T-cell (primary cell): ENCODE data around the gene KCNE2. TPM values are rescaled to one million over a fixed set of nuclear protein-coding genes. Genes with fewer than 3 reads are reported as not detected.

Source experiments
- ATAC-seq, 4 experiments: fragments of 200-7000 bp in 3 of 4; fragments of 150-1000 bp in 1 of 4; cut with Tn5 transposase; replicated peaks in 1 of 4; 1 replicate in 3 of 4; 2 replicates in 1 of 4; pipeline ENCODE4 v1.10.0; 2021; ENCODE audit warnings: moderate library complexity in 3 of 4, mild to moderate bottlenecking in 2 of 4, moderate number of reproducible peaks in 1 of 4
- CTCF ChIA-PET, 2 donors: fragments of 300-600 bp; sonication (Branson Sonifier 250); formaldehyde crosslinking; loops; one replicate each; lab custom pipeline; 2022; ENCODE audit warnings: antibody characterized with exemption in 2 of 2; lab: Charles Lee
- POLR2A ChIA-PET, 2 donors: fragments of 300-600 bp; sonication (Branson Sonifier 250); formaldehyde crosslinking; loops; one replicate each; lab custom pipeline; 2022; ENCODE audit warnings: antibody characterized with exemption in 2 of 2; lab: Charles Lee
- DNase-seq, 35 experiments: peaks; one replicate each; pipeline versions ENCODE4 v3.0.0 to v3.0.0-alpha.2; 2013 to 2023
- H3K27ac ChIP-seq: one replicate; pipeline ENCODE4 v1.5.1; 2013; ENCODE audit warnings: low read length
- H3K27me3 ChIP-seq, 2 experiments: replicated peaks in 1 of 2; 1 replicate in 1 of 2; 2 replicates in 1 of 2; pipeline versions ENCODE4 v1.6.1 to v1.7.0; 2013; ENCODE audit warnings: low read length in 1 of 2, mixed read lengths in 1 of 2; ENCODE audit not compliant: control insufficient read depth in 2 of 2, insufficient read depth in 2 of 2; ENCODE audit errors: extremely low read depth in 1 of 2
- H3K36me3 ChIP-seq, 2 donors: 1 replicate in 1 of 2; 2 replicates in 1 of 2; pipeline versions ENCODE4 v1.6.1 to v1.7.0; 2013; ENCODE audit warnings: low read length in 1 of 2; ENCODE audit not compliant: control insufficient read depth in 2 of 2, insufficient read depth in 1 of 2; ENCODE audit errors: extremely low read depth in 1 of 2
- H3K4me1 ChIP-seq, 2 experiments: 1 replicate in 1 of 2; 2 replicates in 1 of 2; pipeline versions ENCODE4 v1.6.1 to v1.7.0; 2013; ENCODE audit warnings: low read length in 2 of 2, mixed read lengths in 1 of 2; ENCODE audit not compliant: insufficient read depth in 2 of 2, control insufficient read depth in 1 of 2; ENCODE audit errors: extremely low read depth in 1 of 2
- H3K4me3 ChIP-seq, 2 donors: 1 replicate in 1 of 2; 2 replicates in 1 of 2; pipeline versions ENCODE4 v1.5.1 to v1.7.0; 2013; ENCODE audit warnings: mild to moderate bottlenecking in 2 of 2, low read length in 1 of 2, moderate library complexity in 1 of 2; ENCODE audit not compliant: control insufficient read depth in 1 of 2; ENCODE audit errors: extremely low read depth in 1 of 2
- H3K9me3 ChIP-seq: 2 replicates; pipeline ENCODE4 v1.7.0; 2013
- H3K27ac Mint-ChIP-seq, 2 donors: one replicate each; pipeline ENCODE4 v1.8.0; 2020 to 2021; ENCODE audit warnings: mild to moderate bottlenecking in 2 of 2, mixed read lengths in 2 of 2
- H3K27me3 Mint-ChIP-seq, 2 donors: one replicate each; pipeline ENCODE4 v1.8.0; 2021 to 2022; ENCODE audit warnings: mixed read lengths in 2 of 2
- H3K36me3 Mint-ChIP-seq: one replicate; pipeline ENCODE4 v1.8.0; 2021; ENCODE audit warnings: mixed read lengths
- H3K4me1 Mint-ChIP-seq, 3 donors: one replicate each; pipeline ENCODE4 v1.8.0; 2020 to 2022; ENCODE audit warnings: mixed read lengths in 3 of 3, mild to moderate bottlenecking in 1 of 3
- H3K4me3 Mint-ChIP-seq, 3 donors: one replicate each; pipeline ENCODE4 v1.8.0; 2020 to 2022; ENCODE audit warnings: mild to moderate bottlenecking in 3 of 3, mixed read lengths in 3 of 3, moderate library complexity in 3 of 3
- H3K9me3 Mint-ChIP-seq, 3 donors: one replicate each; pipeline ENCODE4 v1.8.0; 2020 to 2022; ENCODE audit warnings: mixed read lengths in 3 of 3
- WGBS: methylation state at CpG from one replicate; pipeline ENCODE4 v1.1.5; 2013; ENCODE audit warnings: missing lambda C conversion rate; ENCODE audit not compliant: insufficient coverage; 5-methylcytosine and 5-hydroxymethylcytosine counted together
- total RNA-seq, 35 experiments: library from RNA in 6 of 35; stranded (reverse) in 6 of 35; fragments of 120-200 nt in 1 of 35; gene quantifications; one replicate each; pipeline versions ENCODE4 v1.2.1 to v1.2.4 and lab custom pipeline; 2013 to 2026

KCNE2 gene
- total RNA-seq, 5 donors from 2014 or later (not counting 1 experiment from before 2014, with no cell fraction given) = 0.25 TPM; not detected in 4

- ATAC-seq = no peak
- H3K27ac Mint-ChIP-seq = no peak overlapping the region
- H3K9me3 Mint-ChIP-seq = no peaks in the 10 kb centered on the region
Measured at GRCh38 chr21:34340061-34340460, 23.7 kb upstream of the KCNE2 start.

GRCh38 chr21:34342476-34342875 is 21.3 kb upstream of the KCNE2 start:
- Histone ChIP-seq H3K27me3 (peaks cover 0 to 18% of the 10 kb centered on the region in 2 experiments), H3K36me3 (no peaks in the 10 kb centered on the region), H3K4me3 (no peak overlapping the region), H3K9me3 (no peaks in the 10 kb centered on the region), H3K4me1 (no peaks in the 10 kb centered on the region), H3K27ac (no peak overlapping the region)
- CTCF ChIA-PET = no interaction called here
- Mint-ChIP-seq H3K36me3 (no peaks in the 10 kb centered on the region), H3K27me3 (peaks cover 0 to 6% of the 10 kb centered on the region in 2 donors), H3K9me3 (no peaks in the 10 kb centered on the region), H3K4me1 (peaks cover 0 to 3% (median 0%) of the 10 kb centered on the region in 3 donors), H3K27ac (no peak overlapping the region), H3K4me3 (no peak overlapping the region)
- DNase-seq (no peak), ATAC-seq (no peak)
- 95% methylated on average over 4 of the region's 5 CpGs for WGBS
- POLR2A ChIA-PET = no interaction called here

More at GRCh38 chr21:34340061-34340460, 23.7 kb upstream of the KCNE2 start:
- H3K9me3 ChIP-seq = no peaks in the 10 kb centered on the region
- WGBS = no CpG with 5 or more reads among the region's 3 CpGs
- CTCF ChIA-PET = interaction anchor here in 1 of 2 donors (0.7 kb wide), 1 partner anchor 391 kb away, joined by 5 read pairs; no protein-coding TSS in a partner anchor
- POLR2A ChIA-PET = no interaction called here
- Mint-ChIP-seq H3K36me3 (no peaks in the 10 kb centered on the region), H3K4me1 (peaks cover 0 to 3% (median 0%) of the 10 kb centered on the region in 3 donors), H3K27me3 (peaks cover 0 to 9% of the 10 kb centered on the region in 2 donors), H3K4me3 (no peak overlapping the region)
- peaks cover 0 to 26% of the 10 kb centered on the region in 2 experiments for H3K27me3 ChIP-seq
- H3K36me3 ChIP-seq = no peaks in the 10 kb centered on the region
- DNase-seq = no peak
- H3K4me1 ChIP-seq = no peaks in the 10 kb centered on the region
- no peak overlapping the region for H3K27ac ChIP-seq
- no peak overlapping the region for H3K4me3 ChIP-seq

GRCh38 chr21:34343347-34343746 is 20.5 kb upstream of the KCNE2 start:
- no peaks in the 10 kb centered on the region for H3K9me3 Mint-ChIP-seq
- Histone ChIP-seq H3K27me3 (peaks cover 0 to 15% of the 10 kb centered on the region in 2 experiments), H3K4me3 (no peak overlapping the region), H3K36me3 (no peaks in the 10 kb centered on the region), H3K9me3 (no peaks in the 10 kb centered on the region), H3K4me1 (no peaks in the 10 kb centered on the region), H3K27ac (no peak overlapping the region)
- no peaks in the 10 kb centered on the region for H3K36me3 Mint-ChIP-seq
- POLR2A ChIA-PET = no interaction called here
- WGBS = 88% methylated on average over 1 of the region's 7 CpGs
- DNase-seq (no peak), ATAC-seq (no peak)
- H3K4me1 Mint-ChIP-seq = peaks cover 0 to 6% (median 4%) of the 10 kb centered on the region in 3 donors
- no peak overlapping the region for H3K4me3 Mint-ChIP-seq
- no peak overlapping the region for H3K27ac Mint-ChIP-seq
- peaks cover 0 to 4% of the 10 kb centered on the region in 2 donors for H3K27me3 Mint-ChIP-seq
- CTCF ChIA-PET = no interaction called here

GRCh38 chr21:34343838-34344381 is 19.9 kb upstream of the KCNE2 start:
- no peaks in the 10 kb centered on the region for H3K9me3 Mint-ChIP-seq
- peaks cover 0 to 4% of the 10 kb centered on the region in 2 donors for H3K27me3 Mint-ChIP-seq
- Histone ChIP-seq H3K4me3 (no peak overlapping the region), H3K4me1 (no peaks in the 10 kb centered on the region), H3K9me3 (no peaks in the 10 kb centered on the region), H3K27me3 (peaks cover 0 to 15% of the 10 kb centered on the region in 2 experiments), H3K36me3 (no peaks in the 10 kb centered on the region), H3K27ac (no peak overlapping the region)
- no peak overlapping the region for H3K27ac Mint-ChIP-seq
- ATAC-seq (no peak), DNase-seq (no peak)
- peaks cover 0 to 6% (median 4%) of the 10 kb centered on the region in 3 donors for H3K4me1 Mint-ChIP-seq
- no peak overlapping the region for H3K4me3 Mint-ChIP-seq
- CTCF ChIA-PET = interaction anchor here in 1 of 2 donors (0.6 kb wide), 1 partner anchor 493 kb away, joined by 3 read pairs; no protein-coding TSS in a partner anchor
- no peaks in the 10 kb centered on the region for H3K36me3 Mint-ChIP-seq
- POLR2A ChIA-PET = no interaction called here
- WGBS = 88% methylated on average over 13 of the region's 14 CpGs

GRCh38 chr21:34344584-34344983 is 19.2 kb upstream of the KCNE2 start:
- H3K36me3 ChIP-seq = no peaks in the 10 kb centered on the region
- H3K36me3 Mint-ChIP-seq = no peaks in the 10 kb centered on the region
- H3K9me3 Mint-ChIP-seq = no peaks in the 10 kb centered on the region
- H3K4me1 ChIP-seq = no peaks in the 10 kb centered on the region
- H3K27ac ChIP-seq = no peak overlapping the region
- H3K27me3 Mint-ChIP-seq = peaks cover 0 to 4% of the 10 kb centered on the region in 2 donors
- WGBS = 71% methylated on average over 1 of the region's 5 CpGs
- no peak overlapping the region for H3K4me3 ChIP-seq
- ChIA-PET CTCF (no interaction called here), POLR2A (no interaction called here)
- ATAC-seq (no peak), DNase-seq (no peak)
- peaks cover 0 to 6% (median 4%) of the 10 kb centered on the region in 3 donors for H3K4me1 Mint-ChIP-seq
- peaks cover 0 to 14% of the 10 kb centered on the region in 2 experiments for H3K27me3 ChIP-seq
- no peak overlapping the region for H3K4me3 Mint-ChIP-seq
- H3K9me3 ChIP-seq = no peaks in the 10 kb centered on the region
- H3K27ac Mint-ChIP-seq = no peak overlapping the region

GRCh38 chr21:34345091-34345871 is 18.5 kb upstream of the KCNE2 start:
- Mint-ChIP-seq H3K27ac (no peak overlapping the region), H3K4me3 (no peak overlapping the region), H3K36me3 (no peaks in the 10 kb centered on the region), H3K4me1 (peaks cover 0 to 6% (median 4%) of the 10 kb centered on the region in 3 donors), H3K27me3 (peaks cover 0 to 4% of the 10 kb centered on the region in 2 donors), H3K9me3 (no peaks in the 10 kb centered on the region)
- no peak for ATAC-seq
- Histone ChIP-seq H3K27ac (no peak overlapping the region), H3K36me3 (no peaks in the 10 kb centered on the region), H3K9me3 (no peaks in the 10 kb centered on the region), H3K4me3 (no peak overlapping the region), H3K4me1 (no peaks in the 10 kb centered on the region), H3K27me3 (peaks cover 0 to 8% of the 10 kb centered on the region in 2 experiments)
- WGBS = 82% methylated on average over 10 of the region's 15 CpGs
- POLR2A ChIA-PET = no interaction called here
- DNase-seq = no peak
- CTCF ChIA-PET = interaction anchor here in 1 of 2 donors (0.5 to 4.2 kb wide), 2 partner anchors 264 to 421 kb away, joined by 4 to 118 read pairs; no protein-coding TSS in a partner anchor
